Measurements from ENCODE around the gene APPBP2. TPM values are rescaled to one million over a fixed set of nuclear protein-coding genes. Genes with fewer than 3 reads are reported as not detected.
"Not testable (repeated sequence)": the region's sequence is repeated elsewhere in the genome, so short reads cannot be mapped to it uniquely, and the experiment has no call there.

Gene APPBP2
- total and polyA plus RNA-seq, 2 donors (not counting 3 experiments of a cell fraction or from before 2014, with no cell fraction given): 8.4 to 49.1 TPM

DNA sequence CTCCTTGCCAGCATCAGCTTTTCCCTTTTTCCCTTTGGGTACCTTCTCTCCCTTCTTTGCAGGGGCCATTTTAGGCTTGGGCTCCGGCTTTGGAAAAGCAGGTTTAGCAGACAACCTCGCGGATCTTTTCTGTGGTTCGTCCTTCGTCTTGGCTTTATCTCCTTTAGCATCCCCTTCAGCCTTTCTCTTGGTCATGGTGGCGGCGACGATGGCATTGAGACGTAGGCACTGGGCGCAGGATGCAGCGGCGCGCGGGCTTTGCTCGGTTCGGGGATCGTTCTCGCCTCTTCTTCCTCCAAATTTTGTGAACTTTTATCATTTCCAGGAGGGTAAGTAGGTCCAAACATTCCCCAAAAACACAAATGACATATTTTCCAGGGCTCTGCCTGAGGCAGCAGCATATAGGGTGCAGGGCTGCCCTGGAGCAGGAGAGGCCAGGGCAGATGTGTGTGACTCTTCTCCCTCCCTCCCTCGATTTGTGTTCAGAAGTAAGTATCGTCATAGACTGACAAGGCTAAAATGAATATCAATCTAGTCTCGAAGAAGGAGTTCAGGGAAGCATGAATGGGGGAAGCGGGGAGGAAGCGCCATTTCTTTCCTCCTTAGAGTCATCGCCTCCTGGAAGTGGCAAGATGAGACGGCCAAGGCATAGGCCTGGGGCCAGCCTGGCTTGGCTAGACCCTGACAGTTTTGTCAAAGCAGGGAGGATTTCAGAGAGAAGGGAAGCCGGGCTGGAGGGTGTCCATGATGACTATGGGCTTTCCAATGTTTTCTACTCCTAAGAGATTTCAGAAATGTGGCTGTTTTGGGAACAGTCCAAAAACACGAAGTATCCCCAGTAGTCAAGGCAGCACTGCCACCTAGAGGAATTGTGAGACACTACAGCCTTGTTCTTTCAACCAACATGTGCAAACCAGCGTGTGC is 90.5 kb downstream of the APPBP2 start:
- Histone ChIP-seq H3K9me1 (replicated peaks; ENCODE audit: control insufficient read depth, extremely low read depth, insufficient read depth, low read length) (no peaks in the 10 kb centered on the region), H3K4me3 (replicated peaks in 1 of 3; ENCODE audit: insufficient read depth in 1 of 3, low read depth in 1 of 3, low read length in 3 of 3) (no peak overlapping the region), H3K4me2 (ENCODE audit: insufficient read depth, low read length) (no peak overlapping the region), H3K27ac (ENCODE audit: insufficient read depth, low read depth, low read length) (no peak overlapping the region), H4K20me1 (replicated peaks; ENCODE audit: control insufficient read depth, extremely low read depth, insufficient read depth, low read length) (no peaks in the 10 kb centered on the region), H3K4me1 (ENCODE audit: control insufficient read depth, extremely low read depth, insufficient read depth, low read length) (peaks cover 2% of the 10 kb centered on the region), H3K9ac (replicated peaks; ENCODE audit: extremely low read depth, insufficient read depth, low read length) (no peak overlapping the region), H3K36me3 (ENCODE audit: control insufficient read depth in 2 of 2, extremely low read depth in 1 of 2, insufficient read depth in 2 of 2, low read length in 2 of 2) (no peaks in the 10 kb centered on the region), H3K79me2 (ENCODE audit: control insufficient read depth, insufficient read depth, low read length) (no peaks in the 10 kb centered on the region), H3K27me3 (ENCODE audit: control insufficient read depth in 2 of 2, insufficient read depth in 2 of 2, low read length in 2 of 2) (no peaks in the 10 kb centered on the region), H2AFZ (ENCODE audit: low read depth, low read length) (peak overlapping the region; percentile 85), H3K9me3 (replicated peaks; ENCODE audit: control insufficient read depth, insufficient read depth, low read length) (no peaks in the 10 kb centered on the region)
- POLR2A ChIA-PET: no interaction called here
- DNase-seq (ENCODE audit: low read depth, low spot score) (peak; percentile 75), FAIRE-seq (peak; percentile 92)
- CTCF ChIA-PET: interaction anchor here (1.0 to 1.1 kb wide), 3 partner anchors 205 to 292 kb away, joined by 3 to 4 read pairs (median 4); no protein-coding TSS in a partner anchor
- dilution Hi-C loops (cut with MboI; ENCODE audit: extremely low pct_ligation_motif_present, low sequenced_read_pairs): no loop called here
- intact Hi-C loops (cut with micrococcal nuclease): loop anchor here (1.0 to 10.0 kb wide), 5 partner anchors 14 to 331 kb away; no protein-coding TSS in a partner anchor
- TF ChIP-seq POLR2AphosphoS5 (IDR thresholded peaks at IDR 0.05; ENCODE audit: insufficient read depth, low read depth, low read length) (no peak), POLR2A (IDR thresholded peaks at IDR 0.05; ENCODE audit: low read depth, low read length) (no peak)
- TF ChIP-seq, protein P1, sequence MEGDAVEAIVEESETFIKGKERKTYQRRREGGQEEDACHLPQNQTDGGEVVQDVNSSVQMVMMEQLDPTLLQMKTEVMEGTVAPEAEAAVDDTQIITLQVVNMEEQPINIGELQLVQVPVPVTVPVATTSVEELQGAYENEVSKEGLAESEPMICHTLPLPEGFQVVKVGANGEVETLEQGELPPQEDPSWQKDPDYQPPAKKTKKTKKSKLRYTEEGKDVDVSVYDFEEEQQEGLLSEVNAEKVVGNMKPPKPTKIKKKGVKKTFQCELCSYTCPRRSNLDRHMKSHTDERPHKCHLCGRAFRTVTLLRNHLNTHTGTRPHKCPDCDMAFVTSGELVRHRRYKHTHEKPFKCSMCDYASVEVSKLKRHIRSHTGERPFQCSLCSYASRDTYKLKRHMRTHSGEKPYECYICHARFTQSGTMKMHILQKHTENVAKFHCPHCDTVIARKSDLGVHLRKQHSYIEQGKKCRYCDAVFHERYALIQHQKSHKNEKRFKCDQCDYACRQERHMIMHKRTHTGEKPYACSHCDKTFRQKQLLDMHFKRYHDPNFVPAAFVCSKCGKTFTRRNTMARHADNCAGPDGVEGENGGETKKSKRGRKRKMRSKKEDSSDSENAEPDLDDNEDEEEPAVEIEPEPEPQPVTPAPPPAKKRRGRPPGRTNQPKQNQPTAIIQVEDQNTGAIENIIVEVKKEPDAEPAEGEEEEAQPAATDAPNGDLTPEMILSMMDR (IDR thresholded peaks at IDR 0.05; ENCODE audit: extremely low read depth in 1 of 2, insufficient read depth in 1 of 2, low read depth in 1 of 2, low read length in 2 of 2): peak; percentile 75 to 77
- BruUV-seq (replicated peaks): no TSS peak

DNA sequence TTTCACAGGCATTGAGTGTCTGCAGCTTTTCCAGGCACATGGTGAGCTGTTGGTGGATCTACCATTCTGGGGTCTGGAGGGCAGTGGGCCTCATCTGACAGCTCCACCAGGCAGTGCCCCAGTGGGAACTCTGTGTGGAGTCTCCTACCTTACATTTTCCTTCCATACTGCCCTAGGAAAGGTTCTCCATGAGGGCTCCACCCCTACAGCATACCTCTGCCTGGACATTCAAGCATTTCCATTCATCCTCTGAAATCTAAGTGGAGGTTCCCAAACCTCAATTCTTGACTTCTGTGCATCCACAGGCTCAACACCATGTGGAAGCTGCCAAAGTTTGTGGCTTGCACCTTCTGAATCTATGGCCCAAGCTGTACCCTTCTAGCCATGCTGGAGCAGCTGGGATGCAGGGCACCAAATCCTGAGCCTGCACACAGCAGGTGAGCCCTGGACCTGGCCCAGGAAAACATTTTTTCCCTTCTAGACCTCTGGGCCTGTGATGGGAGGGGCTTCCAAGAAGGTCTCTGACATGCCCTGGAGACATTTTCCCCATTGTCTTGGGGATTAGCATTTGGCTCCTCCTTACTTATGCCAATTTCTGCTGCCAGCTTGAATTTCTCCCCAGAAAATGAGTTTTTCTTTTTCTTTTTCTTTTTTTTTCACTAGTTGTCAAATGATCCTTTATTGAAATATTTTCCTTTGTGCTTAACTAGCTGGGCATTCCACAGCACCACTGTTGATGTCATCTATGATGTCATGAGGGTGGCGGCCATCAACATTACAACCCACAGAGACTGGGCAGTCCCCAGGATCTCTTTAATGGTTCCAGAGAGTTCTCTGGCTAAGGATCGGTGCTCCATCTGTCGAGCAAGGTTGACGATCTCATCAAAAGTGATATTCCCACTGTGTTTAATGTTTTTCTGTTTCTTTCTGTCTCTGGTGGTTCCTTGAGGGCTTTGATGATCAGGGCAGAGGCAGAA is 92.7 kb downstream of the APPBP2 start:
- intact Hi-C loops (cut with micrococcal nuclease): loop anchor here (10.0 kb wide), 1 partner anchor 329 kb away; no protein-coding TSS in a partner anchor
- dilution Hi-C loops (cut with MboI; ENCODE audit: extremely low pct_ligation_motif_present, low sequenced_read_pairs): not testable (repeated sequence)
- CTCF ChIA-PET: interaction anchor here (1.6 to 1.8 kb wide), 2 partner anchors 12 to 202 kb away, joined by 5 to 6 read pairs; no protein-coding TSS in a partner anchor

DNA sequence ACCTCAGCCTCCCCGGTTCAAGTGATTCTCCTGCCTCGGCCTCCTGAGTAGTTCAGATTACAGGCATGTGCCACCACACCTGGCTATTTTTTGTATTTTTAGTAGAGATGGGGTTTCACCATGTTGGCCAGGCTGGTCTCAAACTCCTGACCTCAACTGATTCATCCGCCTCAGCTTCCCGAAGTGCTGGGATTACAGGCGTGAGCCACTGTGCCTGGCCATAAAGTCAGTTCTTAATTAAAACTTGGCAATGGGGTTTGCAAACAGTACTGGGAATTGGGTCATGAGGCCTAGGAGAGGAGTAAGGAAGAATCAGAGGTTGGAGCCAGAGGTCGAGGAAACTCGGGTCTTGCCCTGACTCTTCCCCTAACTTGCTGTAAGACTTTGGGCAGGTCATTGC is 95.5 kb downstream of the APPBP2 start:
- H3K4me3 ChIP-seq (replicated peaks in 1 of 3; ENCODE audit: insufficient read depth in 1 of 3, low read depth in 1 of 3, low read length in 3 of 3); H3K4me1 ChIP-seq (ENCODE audit: control insufficient read depth, extremely low read depth, insufficient read depth, low read length); H3K27ac ChIP-seq (ENCODE audit: insufficient read depth, low read depth, low read length); H3K36me3 ChIP-seq (ENCODE audit: control insufficient read depth in 2 of 2, extremely low read depth in 1 of 2, insufficient read depth in 2 of 2, low read length in 2 of 2); H3K9me3 ChIP-seq (replicated peaks; ENCODE audit: control insufficient read depth, insufficient read depth, low read length); H4K20me1 ChIP-seq (replicated peaks; ENCODE audit: control insufficient read depth, extremely low read depth, insufficient read depth, low read length); H3K9ac ChIP-seq (replicated peaks; ENCODE audit: extremely low read depth, insufficient read depth, low read length); H3K4me2 ChIP-seq (ENCODE audit: insufficient read depth, low read length); H3K9me1 ChIP-seq (replicated peaks; ENCODE audit: control insufficient read depth, extremely low read depth, insufficient read depth, low read length); H2AFZ ChIP-seq (ENCODE audit: low read depth, low read length); BruUV-seq (replicated peaks); DNase-seq (ENCODE audit: low read depth, low spot score); H3K27me3 ChIP-seq (ENCODE audit: control insufficient read depth in 2 of 2, insufficient read depth in 2 of 2, low read length in 2 of 2); H3K79me2 ChIP-seq (ENCODE audit: control insufficient read depth, insufficient read depth, low read length); FAIRE-seq; dilution Hi-C loops (cut with MboI; ENCODE audit: extremely low pct_ligation_motif_present, low sequenced_read_pairs): not testable (repeated sequence)
- intact Hi-C loops (cut with micrococcal nuclease): loop anchor here (10.0 kb wide), 1 partner anchor 326 kb away; no protein-coding TSS in a partner anchor
- ChIA-PET CTCF (interaction anchor here (1.5 to 2.4 kb wide), 2 partner anchors 139 to 200 kb away, joined by 4 to 8 read pairs; no protein-coding TSS in a partner anchor), POLR2A (interaction anchor here (0.7 kb wide), 1 partner anchor 169 kb away, joined by 5 read pairs; no protein-coding TSS in a partner anchor)

More for the DNA sequence above, 92.7 kb downstream of the APPBP2 start:
- H2AFZ ChIP-seq (ENCODE audit: low read depth, low read length); H3K27ac ChIP-seq (ENCODE audit: insufficient read depth, low read depth, low read length); FAIRE-seq; H3K4me3 ChIP-seq (replicated peaks in 1 of 3; ENCODE audit: insufficient read depth in 1 of 3, low read depth in 1 of 3, low read length in 3 of 3); BruUV-seq (replicated peaks); H3K4me2 ChIP-seq (ENCODE audit: insufficient read depth, low read length); H3K9me1 ChIP-seq (replicated peaks; ENCODE audit: control insufficient read depth, extremely low read depth, insufficient read depth, low read length); H3K79me2 ChIP-seq (ENCODE audit: control insufficient read depth, insufficient read depth, low read length); H3K4me1 ChIP-seq (ENCODE audit: control insufficient read depth, extremely low read depth, insufficient read depth, low read length); H4K20me1 ChIP-seq (replicated peaks; ENCODE audit: control insufficient read depth, extremely low read depth, insufficient read depth, low read length); H3K27me3 ChIP-seq (ENCODE audit: control insufficient read depth in 2 of 2, insufficient read depth in 2 of 2, low read length in 2 of 2); H3K36me3 ChIP-seq (ENCODE audit: control insufficient read depth in 2 of 2, extremely low read depth in 1 of 2, insufficient read depth in 2 of 2, low read length in 2 of 2); POLR2A ChIA-PET; H3K9me3 ChIP-seq (replicated peaks; ENCODE audit: control insufficient read depth, insufficient read depth, low read length); DNase-seq (ENCODE audit: low read depth, low spot score); H3K9ac ChIP-seq (replicated peaks; ENCODE audit: extremely low read depth, insufficient read depth, low read length): not testable (repeated sequence)
